Measurements from ENCODE around the gene BAHCC1.

DNA sequence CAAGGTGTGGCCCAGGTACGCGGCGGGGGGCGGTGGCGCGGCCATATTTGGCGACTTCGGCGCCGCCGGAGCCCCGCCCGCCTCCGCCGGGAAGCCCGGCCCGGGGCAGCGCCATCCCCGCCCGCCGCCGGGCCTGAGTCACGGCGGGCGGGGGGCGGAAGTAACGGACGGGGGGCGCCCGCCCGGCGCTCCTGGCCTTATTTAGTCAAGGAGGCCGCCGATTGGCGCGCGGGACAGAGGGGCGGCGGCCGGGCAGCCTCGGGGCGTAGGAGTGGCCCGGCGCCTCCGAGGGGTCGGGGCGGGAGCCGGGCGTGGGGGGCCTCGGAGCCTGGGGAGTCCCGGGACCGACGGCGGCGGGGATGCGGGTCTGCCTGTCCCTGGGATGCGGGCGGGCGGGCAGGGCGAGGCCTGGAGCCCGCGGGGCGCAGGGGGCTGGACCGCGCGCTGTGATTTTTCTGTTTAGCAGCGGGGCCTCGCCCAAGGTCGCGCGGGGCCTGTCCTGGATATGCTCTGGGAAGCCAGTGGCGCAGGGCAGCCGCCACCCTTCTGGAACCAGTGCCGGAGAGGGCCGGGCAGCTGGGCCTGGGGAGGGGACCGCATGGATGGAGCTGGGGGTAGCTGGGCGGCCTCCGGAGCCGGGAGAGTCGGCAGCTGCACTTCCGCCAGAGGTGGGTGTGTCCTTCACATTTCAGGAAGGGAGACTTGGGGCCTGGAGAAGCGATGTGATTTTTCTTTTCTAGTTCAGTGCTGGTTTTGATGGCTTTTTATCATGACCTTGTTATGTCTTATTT, 119.7 kb downstream of the BAHCC1 start:
- TF ChIP-seq CTCF (IDR thresholded peaks at IDR 0.05) = peak in 1 of 4 experiments; percentile 2
- peak; percentile 68 for TF ChIP-seq POLR2A (IDR thresholded peaks at IDR 0.05)

Measured in prostate gland (tissue), 2 donors.